OCI-LY3 (cell line): ENCODE data around the gene FLVCR2.

ENCODE experiments used
- H2AFZ ChIP-seq: fragments of 200-600, 300-600 bp; shearing (Covaris generic); 2 replicates; pipeline ENCODE4 v1.6.0; 2014; ENCODE audit warnings: antibody characterized with exemption, low read depth, low read length
- H3K27ac ChIP-seq: fragments of 200-600, 300-600 bp; sonication (generic); 2 replicates; pipeline ENCODE4 v1.5.1; 2014; ENCODE audit warnings: mild to moderate bottlenecking, low read length, moderate library complexity, mixed read lengths
- H3K27me3 ChIP-seq: fragments of 200-600, 300-600 bp; sonication (generic); 2 replicates; pipeline ENCODE4 v1.6.1; 2014; ENCODE audit warnings: low read depth, low read length, mixed read lengths
- H3K36me3 ChIP-seq: fragments of 200-600, 300-600 bp; sonication (generic); replicated peaks from 2 replicates; pipeline ENCODE3; 2014; ENCODE audit warnings: low read depth, low read length, mixed read lengths
- H3K4me1 ChIP-seq: fragments of 300-600, 200-600 bp; sonication (generic); 2 replicates; pipeline ENCODE4 v1.6.1; 2014; ENCODE audit warnings: low read length, mixed read lengths
- H3K4me2 ChIP-seq: fragments of 200-600, 300-600 bp; sonication (generic); 2 replicates; pipeline ENCODE4 v1.6.1; 2014; ENCODE audit warnings: low read length, mixed read lengths
- H3K4me3 ChIP-seq: fragments of 300-600, 200-600 bp; sonication (generic); 2 replicates; pipeline ENCODE4 v1.5.1; 2014; ENCODE audit warnings: antibody characterized with exemption, mild to moderate bottlenecking, low read length, moderate library complexity
- H3K79me2 ChIP-seq: fragments of 300-600, 200-600 bp; shearing (Covaris generic); 2 replicates; pipeline ENCODE4 v1.6.1; 2014; ENCODE audit warnings: mild to moderate bottlenecking, low read length, mixed read lengths
- H3K9ac ChIP-seq: fragments of 300-600, 200-600 bp; shearing (Covaris generic); 2 replicates; pipeline ENCODE4 v1.6.0; 2014; ENCODE audit warnings: mild to moderate bottlenecking, low read length, moderate library complexity
- H3K9me3 ChIP-seq: fragments of 200-600, 300-600 bp; shearing (Covaris generic); 2 replicates; pipeline ENCODE4 v1.6.1; 2014; ENCODE audit warnings: low read length, mixed read lengths; ENCODE audit not compliant: insufficient read depth
- H4K20me1 ChIP-seq: fragments of 200-600, 300-600 bp; sonication (generic); 2 replicates; pipeline ENCODE4 v1.6.1; 2016; ENCODE audit warnings: low read length, mixed read lengths; ENCODE audit not compliant: insufficient read depth
- EZH2phosphoT487 ChIP-seq: fragments of 200-600 bp; shearing (Covaris generic); IDR thresholded peaks from 2 replicates; pipeline ENCODE4 v1.6.1; 2018; ENCODE audit warnings: antibody characterized with exemption, mixed run types, low read depth
- TF ChIP-seq, protein P1 (sequence below): fragments of 200-600, 300-600 bp; sonication (generic); IDR thresholded peaks from 2 replicates; pipeline ENCODE4 v1.5.1; 2014; ENCODE audit warnings: antibody characterized with exemption, low read length, low read depth

Gene FLVCR2

GRCh38 chr14:75543786-75544185 lies 34.6 kb upstream of the FLVCR2 start:
- Histone ChIP-seq H3K4me3 (peak overlapping the region; percentile 42), H3K27ac (peak overlapping the region; percentile 99), H3K9ac (peak overlapping the region; percentile 91), H2AFZ (no peak overlapping the region), H3K79me2 (peaks cover 96% of the 10 kb centered on the region), H3K9me3 (no peaks in the 10 kb centered on the region), H3K36me3 (peaks cover 66% of the 10 kb centered on the region), H3K27me3 (no peaks in the 10 kb centered on the region), H3K4me2 (peak overlapping the region; percentile 69), H3K4me1 (peaks cover 96% of the 10 kb centered on the region), H4K20me1 (peaks cover 3% of the 10 kb centered on the region; the same call in 1 of the 2 replicates)
- no peak for TF ChIP-seq EZH2phosphoT487
- TF ChIP-seq, protein P1, sequence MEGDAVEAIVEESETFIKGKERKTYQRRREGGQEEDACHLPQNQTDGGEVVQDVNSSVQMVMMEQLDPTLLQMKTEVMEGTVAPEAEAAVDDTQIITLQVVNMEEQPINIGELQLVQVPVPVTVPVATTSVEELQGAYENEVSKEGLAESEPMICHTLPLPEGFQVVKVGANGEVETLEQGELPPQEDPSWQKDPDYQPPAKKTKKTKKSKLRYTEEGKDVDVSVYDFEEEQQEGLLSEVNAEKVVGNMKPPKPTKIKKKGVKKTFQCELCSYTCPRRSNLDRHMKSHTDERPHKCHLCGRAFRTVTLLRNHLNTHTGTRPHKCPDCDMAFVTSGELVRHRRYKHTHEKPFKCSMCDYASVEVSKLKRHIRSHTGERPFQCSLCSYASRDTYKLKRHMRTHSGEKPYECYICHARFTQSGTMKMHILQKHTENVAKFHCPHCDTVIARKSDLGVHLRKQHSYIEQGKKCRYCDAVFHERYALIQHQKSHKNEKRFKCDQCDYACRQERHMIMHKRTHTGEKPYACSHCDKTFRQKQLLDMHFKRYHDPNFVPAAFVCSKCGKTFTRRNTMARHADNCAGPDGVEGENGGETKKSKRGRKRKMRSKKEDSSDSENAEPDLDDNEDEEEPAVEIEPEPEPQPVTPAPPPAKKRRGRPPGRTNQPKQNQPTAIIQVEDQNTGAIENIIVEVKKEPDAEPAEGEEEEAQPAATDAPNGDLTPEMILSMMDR: no peak

- H3K4me2 ChIP-seq: peak overlapping the region; percentile 37; the same call in 1 of the 2 replicates
- H3K79me2 ChIP-seq: peaks cover 81% of the 10 kb centered on the region
- H3K4me3 ChIP-seq: no peak overlapping the region
- H3K27ac ChIP-seq: peak overlapping the region; percentile 99
- TF ChIP-seq, protein P1: no peak
- no peak for TF ChIP-seq EZH2phosphoT487
- peaks cover 96% of the 10 kb centered on the region for H3K4me1 ChIP-seq
- H3K27me3 ChIP-seq: no peaks in the 10 kb centered on the region
- H2AFZ ChIP-seq: no peak overlapping the region
- H3K9ac ChIP-seq: peak overlapping the region; percentile 45; the same call in 1 of the 2 replicates
- peaks cover 71% of the 10 kb centered on the region for H3K36me3 ChIP-seq
- H4K20me1 ChIP-seq: peaks cover 3% of the 10 kb centered on the region; the same call in 1 of the 2 replicates
- H3K9me3 ChIP-seq: no peaks in the 10 kb centered on the region
Observed at GRCh38 chr14:75545907-75546306, 32.5 kb upstream of the FLVCR2 start.

- Histone ChIP-seq H3K79me2 (peaks cover 71% of the 10 kb centered on the region), H3K27me3 (no peaks in the 10 kb centered on the region), H2AFZ (no peak overlapping the region), H4K20me1 (peaks cover 3% of the 10 kb centered on the region; the same call in 1 of the 2 replicates), H3K27ac (peak overlapping the region; percentile 99), H3K9ac (peak overlapping the region; percentile 97), H3K36me3 (peaks cover 67% of the 10 kb centered on the region), H3K4me3 (no peak overlapping the region), H3K4me1 (peaks cover 96% of the 10 kb centered on the region), H3K4me2 (peak overlapping the region; percentile 54), H3K9me3 (no peaks in the 10 kb centered on the region)
- TF ChIP-seq, protein P1: no peak
- no peak for TF ChIP-seq EZH2phosphoT487
Observed at GRCh38 chr14:75547552-75548250, 30.7 kb upstream of the FLVCR2 start.

DNA sequence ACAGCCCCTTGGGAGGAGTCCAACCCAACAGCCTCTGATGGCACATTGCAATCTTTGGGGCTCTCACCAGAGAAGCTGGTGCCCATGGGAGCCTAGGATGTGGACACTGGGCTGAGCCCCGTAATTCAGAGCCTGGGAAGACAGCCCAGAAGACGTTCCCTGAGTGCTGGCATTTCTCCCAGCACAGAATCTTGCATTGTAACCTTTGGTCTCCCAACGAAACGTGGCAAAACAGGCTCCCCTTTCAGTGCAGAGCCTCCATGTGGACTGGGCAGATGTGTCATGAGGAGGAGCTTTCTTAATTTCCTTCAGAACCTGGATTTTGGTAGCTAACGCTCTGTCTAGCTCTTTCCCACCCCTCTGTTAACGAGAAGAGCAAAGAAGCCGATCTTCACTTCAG lies 29.9 kb upstream of the FLVCR2 start:
- Histone ChIP-seq H3K27ac (peak overlapping the region; percentile 99), H3K9ac (peak overlapping the region; percentile 97), H3K4me3 (no peak overlapping the region), H3K4me2 (peak overlapping the region; percentile 54), H3K4me1 (peaks cover 95% of the 10 kb centered on the region), H3K79me2 (peaks cover 65% of the 10 kb centered on the region), H3K27me3 (no peaks in the 10 kb centered on the region), H3K9me3 (no peaks in the 10 kb centered on the region), H4K20me1 (peaks cover 3% of the 10 kb centered on the region; the same call in 1 of the 2 replicates), H2AFZ (no peak overlapping the region), H3K36me3 (peaks cover 64% of the 10 kb centered on the region)
- TF ChIP-seq, protein P1: no peak
- no peak for TF ChIP-seq EZH2phosphoT487
